Measurements from ENCODE around the gene DENND1A.

DNA sequence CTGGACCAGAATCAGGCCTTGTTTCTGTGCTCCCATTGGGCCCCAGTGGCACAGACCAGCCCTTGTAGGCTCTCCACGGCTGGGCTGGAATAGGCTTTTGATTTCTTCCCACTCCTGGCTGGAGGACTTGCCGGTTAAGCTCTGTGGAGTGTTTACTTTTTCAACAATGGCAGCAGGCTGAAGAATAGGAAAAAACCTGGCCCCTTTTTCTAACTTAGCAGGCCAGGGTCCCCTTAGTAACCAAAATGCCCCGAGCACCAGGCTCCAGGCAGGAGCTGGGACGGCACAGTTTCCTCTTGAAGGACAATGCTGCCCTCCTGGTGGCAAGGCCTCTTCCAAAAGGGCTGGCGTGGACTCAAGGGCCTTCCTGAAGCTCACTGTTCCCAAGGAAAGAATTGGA, 343.7 kb downstream of the DENND1A start:
- TF ChIP-seq, protein P1, sequence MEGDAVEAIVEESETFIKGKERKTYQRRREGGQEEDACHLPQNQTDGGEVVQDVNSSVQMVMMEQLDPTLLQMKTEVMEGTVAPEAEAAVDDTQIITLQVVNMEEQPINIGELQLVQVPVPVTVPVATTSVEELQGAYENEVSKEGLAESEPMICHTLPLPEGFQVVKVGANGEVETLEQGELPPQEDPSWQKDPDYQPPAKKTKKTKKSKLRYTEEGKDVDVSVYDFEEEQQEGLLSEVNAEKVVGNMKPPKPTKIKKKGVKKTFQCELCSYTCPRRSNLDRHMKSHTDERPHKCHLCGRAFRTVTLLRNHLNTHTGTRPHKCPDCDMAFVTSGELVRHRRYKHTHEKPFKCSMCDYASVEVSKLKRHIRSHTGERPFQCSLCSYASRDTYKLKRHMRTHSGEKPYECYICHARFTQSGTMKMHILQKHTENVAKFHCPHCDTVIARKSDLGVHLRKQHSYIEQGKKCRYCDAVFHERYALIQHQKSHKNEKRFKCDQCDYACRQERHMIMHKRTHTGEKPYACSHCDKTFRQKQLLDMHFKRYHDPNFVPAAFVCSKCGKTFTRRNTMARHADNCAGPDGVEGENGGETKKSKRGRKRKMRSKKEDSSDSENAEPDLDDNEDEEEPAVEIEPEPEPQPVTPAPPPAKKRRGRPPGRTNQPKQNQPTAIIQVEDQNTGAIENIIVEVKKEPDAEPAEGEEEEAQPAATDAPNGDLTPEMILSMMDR (IDR thresholded peaks at IDR 0.05) = no peak
- TF ChIP-seq POLR2A (IDR thresholded peaks at IDR 0.05) = no peak

Measured in right lobe of liver (tissue), 4 donors.